HFFc6 (cell line): Measurements from ENCODE around the gene ZNF57. TPM values are rescaled to one million over a fixed set of nuclear protein-coding genes. Genes with fewer than 3 reads are reported as not detected.
"Not testable (repeated sequence)": the region's sequence is repeated elsewhere in the genome, so short reads cannot be mapped to it uniquely, and the experiment has no call there.

Experiments
- DNase-seq: peaks from one replicate; pipeline ENCODE4 v3.0.0-alpha.2; 2018
- H3K27ac Mint-ChIP-seq: 2 replicates; pipeline ENCODE4 v1.8.0; 2020; ENCODE audit warnings: mild to moderate bottlenecking, mixed read lengths
- H3K27me3 Mint-ChIP-seq: 2 replicates; pipeline ENCODE4 v1.8.0; 2021; ENCODE audit warnings: mild to moderate bottlenecking, moderate library complexity, mixed read lengths; ENCODE audit not compliant: insufficient read depth
- H3K36me3 Mint-ChIP-seq: 2 replicates; pipeline ENCODE4 v1.8.0; 2021; ENCODE audit warnings: low read depth, mixed read lengths
- H3K4me1 Mint-ChIP-seq: 2 replicates; pipeline ENCODE4 v1.8.0; 2020; ENCODE audit warnings: low read depth, mixed read lengths
- H3K4me3 Mint-ChIP-seq: 2 replicates; pipeline ENCODE4 v1.8.0; 2020; ENCODE audit warnings: mild to moderate bottlenecking, moderate library complexity, mixed read lengths
- H3K9me3 Mint-ChIP-seq: 2 replicates; pipeline ENCODE4 v1.8.0; 2020; ENCODE audit warnings: mild to moderate bottlenecking, mixed read lengths
- total RNA-seq, 6 experiments: library from RNA; stranded (reverse); fragmentation: NEBNext Ultra II Directional; extraction: Animal tissue kit (Norgen Biotek cat#: 25700); gene quantifications; 2 replicates in 1 of 6; 3 replicates in 5 of 6; pipeline ENCODE4 v1.2.3, GENCODE V29; 2021
- TF ChIP-seq, protein P1 (sequence below): fragments of 200-600 bp; sonication (generic); IDR thresholded peaks from 2 replicates; pipeline ENCODE4 v1.5.0; 2021; ENCODE audit warnings: antibody characterized with exemption, mild to moderate bottlenecking

ZNF57 gene
- total RNA-seq, 6 experiments from 2014 or later, result 1.7 to 2.4 (median 1.8) TPM

DNA sequence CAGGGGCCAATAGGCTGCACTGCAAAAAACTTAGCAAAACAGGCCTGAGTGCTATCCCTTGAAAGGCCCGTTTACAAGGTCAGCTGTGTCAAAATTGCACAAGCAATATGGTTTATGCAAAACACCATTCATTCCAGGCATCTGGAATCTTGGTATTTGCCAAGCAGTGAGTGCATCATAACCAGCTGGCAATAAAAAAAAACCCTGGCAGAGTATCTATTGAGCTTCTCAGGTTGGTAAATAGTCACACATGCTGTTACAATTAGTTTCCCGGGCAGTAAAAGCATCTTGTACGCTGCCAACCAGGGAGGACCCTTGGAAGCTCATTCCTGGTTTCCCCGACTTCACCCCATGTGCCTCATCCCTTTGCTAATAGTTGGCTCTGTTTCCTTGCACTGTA lies 22.8 kb downstream of the ZNF57 start:
- Mint-ChIP-seq H3K4me3 (no peak overlapping the region), H3K27ac (no peak overlapping the region), H3K36me3 (peaks cover 26% of the 10 kb centered on the region), H3K4me1 (peaks cover 7% of the 10 kb centered on the region; the same call in 1 of the 2 replicates), H3K27me3 (no peaks in the 10 kb centered on the region; the same call in 1 of the 2 replicates), H3K9me3 (peaks cover 24% of the 10 kb centered on the region)
- peak; percentile 25 for DNase-seq
- TF ChIP-seq, protein P1, sequence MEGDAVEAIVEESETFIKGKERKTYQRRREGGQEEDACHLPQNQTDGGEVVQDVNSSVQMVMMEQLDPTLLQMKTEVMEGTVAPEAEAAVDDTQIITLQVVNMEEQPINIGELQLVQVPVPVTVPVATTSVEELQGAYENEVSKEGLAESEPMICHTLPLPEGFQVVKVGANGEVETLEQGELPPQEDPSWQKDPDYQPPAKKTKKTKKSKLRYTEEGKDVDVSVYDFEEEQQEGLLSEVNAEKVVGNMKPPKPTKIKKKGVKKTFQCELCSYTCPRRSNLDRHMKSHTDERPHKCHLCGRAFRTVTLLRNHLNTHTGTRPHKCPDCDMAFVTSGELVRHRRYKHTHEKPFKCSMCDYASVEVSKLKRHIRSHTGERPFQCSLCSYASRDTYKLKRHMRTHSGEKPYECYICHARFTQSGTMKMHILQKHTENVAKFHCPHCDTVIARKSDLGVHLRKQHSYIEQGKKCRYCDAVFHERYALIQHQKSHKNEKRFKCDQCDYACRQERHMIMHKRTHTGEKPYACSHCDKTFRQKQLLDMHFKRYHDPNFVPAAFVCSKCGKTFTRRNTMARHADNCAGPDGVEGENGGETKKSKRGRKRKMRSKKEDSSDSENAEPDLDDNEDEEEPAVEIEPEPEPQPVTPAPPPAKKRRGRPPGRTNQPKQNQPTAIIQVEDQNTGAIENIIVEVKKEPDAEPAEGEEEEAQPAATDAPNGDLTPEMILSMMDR, result no peak

DNA sequence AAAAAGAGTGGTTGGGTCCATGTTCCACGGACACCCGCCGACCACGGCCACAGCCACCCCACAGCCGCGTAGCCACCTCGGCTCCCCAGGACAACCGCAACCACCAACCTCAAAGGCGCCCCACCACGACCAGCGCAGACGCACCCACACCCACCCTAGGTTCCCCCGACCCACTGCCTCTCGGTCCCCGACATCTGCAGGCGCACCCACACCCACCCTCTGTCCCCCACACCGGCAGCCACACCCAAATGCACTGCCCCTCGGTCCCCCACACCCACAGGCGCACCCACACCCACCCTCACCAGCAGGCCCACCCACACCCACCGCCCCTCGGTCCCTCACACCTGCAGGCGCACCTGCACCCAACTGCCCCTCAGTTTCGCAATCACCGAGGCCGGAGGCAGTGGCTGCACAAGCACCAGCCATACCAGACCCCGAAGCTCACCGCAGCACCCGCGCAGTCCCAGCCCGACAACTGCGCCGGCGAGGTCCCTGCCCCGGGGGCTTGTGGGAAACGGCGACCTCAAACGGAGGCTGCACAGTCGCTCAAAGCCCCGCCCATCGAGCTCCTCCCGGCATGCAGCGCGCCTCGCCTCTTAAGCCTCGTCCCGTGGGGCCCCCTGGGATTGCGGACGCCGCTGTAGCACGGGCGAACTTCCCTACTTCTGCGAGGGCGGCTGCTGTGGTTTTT lies 25.8 kb downstream of the ZNF57 start:
- H3K27ac Mint-ChIP-seq, result no peak overlapping the region
- no peaks in the 10 kb centered on the region for H3K27me3 Mint-ChIP-seq
- no peak for DNase-seq
- peaks cover 7% of the 10 kb centered on the region; the same call in 1 of the 2 replicates for H3K4me1 Mint-ChIP-seq
- peaks cover 22% of the 10 kb centered on the region for H3K36me3 Mint-ChIP-seq
- H3K9me3 Mint-ChIP-seq, result peaks cover 29% of the 10 kb centered on the region
- no peak overlapping the region for H3K4me3 Mint-ChIP-seq
- TF ChIP-seq, protein P1, result no peak

DNA sequence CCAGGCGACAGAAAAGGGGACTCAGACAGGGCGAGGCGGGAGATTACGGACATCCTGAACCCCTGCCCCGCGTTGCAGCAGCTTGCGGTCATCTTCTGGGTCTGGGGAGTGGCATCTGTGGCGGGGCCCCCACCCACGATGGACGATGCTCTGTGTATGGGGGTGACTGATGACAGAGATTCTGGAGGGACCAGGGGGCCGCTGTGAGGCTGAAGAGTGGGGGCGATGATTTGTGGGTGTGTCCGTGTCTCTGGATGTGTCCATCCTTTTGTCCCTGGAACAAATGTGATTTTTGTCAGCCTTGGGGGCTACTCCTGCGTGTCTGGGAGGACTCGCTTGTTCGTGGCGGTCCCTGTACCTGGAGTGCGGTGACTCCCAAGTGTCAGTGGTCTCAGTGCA lies 26.3 kb downstream of the ZNF57 start:
- Mint-ChIP-seq H3K4me1 (peaks cover 7% of the 10 kb centered on the region; the same call in 1 of the 2 replicates), H3K36me3 (peaks cover 25% of the 10 kb centered on the region), H3K9me3 (peaks cover 33% of the 10 kb centered on the region), H3K4me3 (no peak overlapping the region), H3K27me3 (no peaks in the 10 kb centered on the region), H3K27ac (no peak overlapping the region)
- TF ChIP-seq, protein P1, result no peak
- no peak for DNase-seq

DNA sequence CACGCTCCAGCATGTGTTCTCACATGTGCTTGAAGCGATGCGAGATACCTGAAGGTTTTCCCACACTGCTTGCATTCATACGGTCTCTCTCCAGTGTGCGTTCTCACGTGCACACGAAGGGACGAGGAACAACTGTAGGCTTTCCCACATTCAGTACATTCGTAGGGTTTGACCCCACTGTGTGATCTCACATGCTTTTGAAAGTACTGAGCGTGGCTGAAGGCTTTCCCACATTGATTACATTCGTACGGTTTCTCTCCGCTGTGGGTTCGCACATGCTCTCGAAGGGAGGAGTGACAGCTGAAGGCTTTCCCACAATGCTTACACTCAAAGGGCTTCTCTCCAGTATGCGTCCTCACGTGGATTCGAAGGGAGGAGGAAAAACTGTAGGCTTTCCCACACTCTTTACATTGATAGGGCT lies 32.8 kb downstream of the ZNF57 start:
- DNase-seq, result no peak
- Mint-ChIP-seq H3K4me3 (no peak overlapping the region), H3K4me1 (no peaks in the 10 kb centered on the region), H3K27me3 (no peaks in the 10 kb centered on the region; the same call in 1 of the 2 replicates), H3K9me3 (peaks cover 70% of the 10 kb centered on the region), H3K36me3 (peaks cover 68% of the 10 kb centered on the region), H3K27ac (no peak overlapping the region)
- TF ChIP-seq, protein P1, result no peak

DNA sequence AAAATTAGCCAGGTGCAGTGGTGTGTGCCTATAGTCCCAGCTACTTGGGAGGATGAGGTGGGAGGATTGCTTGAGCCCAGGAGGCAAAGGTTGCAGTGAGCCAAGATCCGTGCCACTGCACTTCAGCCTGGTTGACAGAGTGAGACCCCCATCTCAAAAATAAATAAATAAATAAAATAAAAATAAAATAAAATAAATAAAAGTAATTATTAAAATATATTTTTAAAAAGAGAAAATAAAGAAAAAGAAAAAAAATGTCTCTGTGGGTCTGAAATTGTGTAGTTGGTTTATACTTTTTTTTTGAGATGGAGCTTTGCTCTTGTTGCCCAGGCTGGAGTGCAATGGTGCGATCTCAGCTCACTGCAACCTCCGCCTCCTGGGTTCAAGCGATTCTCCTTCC lies 35.1 kb downstream of the ZNF57 start:
- H3K4me3 Mint-ChIP-seq, H3K27ac Mint-ChIP-seq, DNase-seq, H3K4me1 Mint-ChIP-seq, H3K27me3 Mint-ChIP-seq: not testable (repeated sequence)
- peaks cover 69% of the 10 kb centered on the region for H3K36me3 Mint-ChIP-seq
- peaks cover 59% of the 10 kb centered on the region for H3K9me3 Mint-ChIP-seq

DNA sequence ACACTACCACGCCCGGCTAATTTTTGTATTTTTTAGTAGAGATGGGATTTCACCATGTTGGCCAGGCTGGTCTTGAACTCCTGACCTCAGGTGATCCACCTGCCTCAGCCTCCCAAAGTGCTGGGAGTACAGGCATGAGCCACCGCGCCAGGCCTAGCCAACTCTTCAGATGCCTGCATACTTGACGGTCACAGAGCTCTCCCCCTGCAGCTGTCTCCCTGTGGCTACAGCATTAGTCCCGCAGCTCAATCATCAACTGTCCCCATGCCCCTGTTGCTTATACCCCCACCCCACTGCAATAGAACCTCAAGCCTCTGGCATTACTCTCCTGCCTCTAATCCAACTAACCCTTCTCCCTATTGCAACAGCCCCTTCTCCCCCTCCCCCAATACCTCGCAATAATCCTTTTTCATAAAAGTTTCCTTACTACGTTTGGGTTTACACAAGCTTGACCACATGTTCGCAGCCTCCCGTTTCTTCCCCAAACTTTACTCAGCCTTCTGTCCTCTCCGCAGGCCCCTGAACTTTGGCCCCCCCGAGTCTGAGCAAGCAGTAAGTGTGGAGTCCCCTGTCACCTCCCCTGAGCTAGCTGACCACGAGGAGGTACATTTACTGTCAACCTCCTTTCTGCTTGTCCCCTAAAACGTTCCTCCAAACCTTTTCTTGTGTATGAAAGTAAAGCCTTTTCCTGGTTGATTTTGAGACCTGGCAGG lies 42.4 kb downstream of the ZNF57 start:
- DNase-seq, result no peak
- no peaks in the 10 kb centered on the region for H3K4me1 Mint-ChIP-seq
- H3K27me3 Mint-ChIP-seq, result peaks cover 5% of the 10 kb centered on the region
- H3K4me3 Mint-ChIP-seq, result 0 out of 2 replicates have a peak overlapping the region, but pooled peaks have one; percentile 7
- no peaks in the 10 kb centered on the region for H3K9me3 Mint-ChIP-seq
- H3K27ac Mint-ChIP-seq, result no peak overlapping the region
- H3K36me3 Mint-ChIP-seq, result peaks cover 17% of the 10 kb centered on the region
- TF ChIP-seq, protein P1, result no peak
